Activated CD8-positive, alpha-beta memory T cell treated with anti-CD3 and anti-CD28 coated beads, Interleukin-2, amount 50 U/mL, for 24 hours (primary cell): ENCODE data around the gene CCNL1.
"Not testable (repeated sequence)": the region's sequence is repeated elsewhere in the genome, so short reads cannot be mapped to it uniquely, and the experiment has no call there.

Source experiments
- DNase-seq: peaks from one replicate; pipeline ENCODE4 v3.0.0-alpha.2; 2020; ENCODE audit errors: extremely low read depth

The CCNL1 gene

DNA sequence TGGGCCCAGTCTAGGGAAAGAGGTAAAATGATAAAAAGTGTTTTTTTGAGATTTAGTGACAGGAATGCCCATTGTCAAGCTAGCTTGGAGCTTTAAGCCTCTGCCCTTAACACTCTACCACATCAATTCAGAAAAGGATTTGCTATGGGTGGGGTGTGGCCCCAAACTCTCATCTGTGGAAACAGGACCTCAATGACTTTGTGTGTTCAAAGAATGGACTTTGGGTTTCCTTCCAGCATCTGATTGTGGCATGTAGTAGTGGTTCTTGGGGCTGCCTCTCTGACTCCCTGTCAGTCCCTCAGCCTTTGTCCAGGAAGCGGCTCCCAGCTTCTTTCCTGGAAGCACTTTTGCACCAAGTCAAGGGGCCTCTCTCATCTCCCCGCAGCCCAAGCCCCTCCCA lies 56.1 kb downstream of the CCNL1 start:
- DNase-seq, result no peak

DNA sequence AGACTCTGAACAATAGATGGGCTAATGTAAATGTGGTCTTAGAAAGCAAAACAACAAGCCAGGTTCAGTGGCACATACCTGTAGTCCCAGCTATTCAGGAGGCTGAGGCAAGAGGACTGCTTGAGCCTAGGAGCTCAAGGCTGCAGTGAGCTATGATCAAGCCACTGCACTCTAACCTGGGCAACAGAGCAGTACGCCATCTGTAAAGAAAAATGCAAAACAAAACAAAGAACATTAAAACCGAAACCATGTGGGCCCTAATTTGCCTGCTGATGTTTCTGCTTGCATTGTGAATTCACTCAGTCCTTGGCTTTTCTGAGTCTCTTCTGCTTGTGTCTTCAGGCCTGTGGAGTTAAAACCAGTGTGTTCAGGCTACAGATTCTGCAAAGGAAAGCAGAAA lies 56.7 kb downstream of the CCNL1 start:
- no peak for DNase-seq

DNA sequence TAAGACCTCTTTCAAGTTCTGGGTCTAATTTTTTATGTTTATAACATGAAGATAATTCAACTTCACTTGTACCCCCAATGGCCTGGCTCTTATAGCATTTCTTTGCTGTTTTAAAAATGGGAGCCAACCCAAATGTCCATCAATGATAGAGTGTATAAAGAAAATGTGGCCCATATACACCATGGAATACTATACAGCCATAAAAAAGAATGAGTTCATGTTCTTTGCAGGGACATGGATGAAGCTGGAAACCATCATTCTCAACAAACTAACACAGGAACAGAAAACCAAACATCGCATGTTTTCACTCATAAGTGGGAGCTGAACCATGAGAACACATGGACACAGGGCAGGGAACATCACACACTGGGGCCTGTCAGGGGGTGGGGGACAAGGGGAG lies 57.4 kb downstream of the CCNL1 start:
- not testable (repeated sequence) for DNase-seq

DNA sequence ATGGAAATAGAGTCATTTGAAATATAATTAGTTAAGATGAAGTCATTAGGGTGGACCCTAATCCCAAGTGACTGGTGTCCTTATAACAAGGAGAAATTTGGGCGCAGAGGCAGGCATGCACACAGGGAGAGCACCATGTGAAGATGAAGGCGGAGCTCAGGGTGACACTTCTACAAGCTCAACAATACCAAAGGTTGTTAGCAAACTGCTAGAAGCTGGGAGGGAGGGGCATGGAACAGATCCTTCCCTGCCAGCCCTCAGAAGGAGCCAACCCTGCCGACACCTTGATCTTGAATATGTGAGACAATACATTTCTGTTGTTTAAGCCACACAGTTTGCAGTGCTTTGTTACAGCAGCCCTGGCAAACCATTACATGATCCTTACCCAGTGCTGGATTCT lies 57.8 kb downstream of the CCNL1 start:
- DNase-seq, result no peak

- DNase-seq, result no peak
These were observed 58.5 kb downstream of the CCNL1 start for GRCh38 chr3:157101486-157101885.

GRCh38 chr3:157100608-157101396 lies 59.1 kb downstream of the CCNL1 start:
- DNase-seq, result no peak

DNA sequence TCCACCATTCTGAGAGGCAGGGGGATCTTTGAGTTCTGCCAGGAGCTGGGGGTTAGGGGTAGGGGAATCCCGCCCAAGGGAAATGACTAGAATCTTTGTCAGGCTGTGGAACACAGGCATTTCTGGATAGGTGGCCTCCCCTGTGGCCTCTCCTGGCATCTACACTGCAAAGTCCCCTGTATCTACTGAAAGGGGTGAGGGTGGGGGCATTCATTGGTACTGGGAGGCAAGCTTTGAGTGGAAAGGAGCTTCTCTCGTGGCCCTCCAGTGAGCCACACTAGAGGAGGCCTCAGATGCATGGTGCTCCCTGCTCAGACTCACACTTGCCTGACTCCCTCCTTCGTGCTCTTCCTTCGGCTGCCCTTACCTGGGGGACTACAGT lies 59.9 kb downstream of the CCNL1 start:
- DNase-seq, result no peak

DNA sequence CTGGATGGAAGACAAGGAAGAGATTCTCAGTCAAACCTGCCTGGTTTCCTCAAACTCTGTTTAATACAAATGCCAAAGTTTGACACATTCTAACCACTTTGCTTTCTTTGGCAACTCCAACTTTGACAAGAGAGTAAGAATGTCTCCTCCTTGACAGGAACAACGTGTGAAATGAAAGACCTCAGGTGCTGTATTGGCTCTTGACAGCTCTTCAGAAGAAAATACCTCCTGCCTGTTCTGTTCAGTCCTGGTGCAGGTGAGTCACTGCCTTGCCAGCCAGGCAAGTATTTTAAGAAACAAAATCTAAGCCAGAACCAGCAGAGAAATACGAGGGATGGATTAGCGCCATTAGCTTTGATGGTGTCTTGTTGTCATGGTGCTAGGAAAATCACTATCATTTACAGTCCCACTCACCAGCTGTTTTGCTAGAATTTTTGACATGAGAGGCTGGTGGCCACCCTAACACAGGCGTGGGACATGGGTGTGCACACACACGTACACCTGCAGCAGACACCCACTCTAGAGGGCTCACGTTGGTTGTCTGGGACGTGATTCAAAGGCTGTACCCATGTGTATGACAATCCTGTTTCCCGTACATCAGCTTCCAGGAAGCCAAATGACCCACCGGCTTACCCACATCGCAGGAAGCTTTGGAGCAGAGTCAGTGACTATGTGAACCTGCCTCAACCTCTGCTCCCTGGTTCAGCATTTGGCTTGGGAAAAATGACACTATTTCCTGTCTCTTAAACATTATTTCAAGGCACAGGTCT lies 60.4 kb downstream of the CCNL1 start:
- DNase-seq, result no peak

DNA sequence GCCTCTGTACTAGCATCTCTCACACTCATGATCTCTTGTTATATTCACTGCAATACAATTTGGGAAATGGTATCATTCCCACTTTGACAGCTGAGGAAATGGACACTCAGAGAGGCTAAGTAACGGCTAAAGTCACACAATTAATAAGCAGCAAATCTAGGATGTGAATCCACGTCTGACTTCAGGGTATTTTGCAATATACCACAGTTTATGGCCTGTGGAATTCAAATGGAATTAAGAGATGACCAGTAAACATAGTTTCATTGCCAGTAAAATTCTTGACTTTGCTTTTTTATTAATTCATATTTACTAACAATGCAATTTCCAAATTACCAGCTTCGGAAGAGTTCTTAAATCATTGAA lies 61.1 kb downstream of the CCNL1 start:
- DNase-seq, result no peak

GRCh38 chr3:157098121-157098822 lies 61.7 kb downstream of the CCNL1 start:
- DNase-seq, result no peak
